ENCODE measurements around the gene EEF1AKMT2.
A peak's percentile ranks its signal among the peaks of the same experiment; 100 is the strongest.

Gene EEF1AKMT2

DNA sequence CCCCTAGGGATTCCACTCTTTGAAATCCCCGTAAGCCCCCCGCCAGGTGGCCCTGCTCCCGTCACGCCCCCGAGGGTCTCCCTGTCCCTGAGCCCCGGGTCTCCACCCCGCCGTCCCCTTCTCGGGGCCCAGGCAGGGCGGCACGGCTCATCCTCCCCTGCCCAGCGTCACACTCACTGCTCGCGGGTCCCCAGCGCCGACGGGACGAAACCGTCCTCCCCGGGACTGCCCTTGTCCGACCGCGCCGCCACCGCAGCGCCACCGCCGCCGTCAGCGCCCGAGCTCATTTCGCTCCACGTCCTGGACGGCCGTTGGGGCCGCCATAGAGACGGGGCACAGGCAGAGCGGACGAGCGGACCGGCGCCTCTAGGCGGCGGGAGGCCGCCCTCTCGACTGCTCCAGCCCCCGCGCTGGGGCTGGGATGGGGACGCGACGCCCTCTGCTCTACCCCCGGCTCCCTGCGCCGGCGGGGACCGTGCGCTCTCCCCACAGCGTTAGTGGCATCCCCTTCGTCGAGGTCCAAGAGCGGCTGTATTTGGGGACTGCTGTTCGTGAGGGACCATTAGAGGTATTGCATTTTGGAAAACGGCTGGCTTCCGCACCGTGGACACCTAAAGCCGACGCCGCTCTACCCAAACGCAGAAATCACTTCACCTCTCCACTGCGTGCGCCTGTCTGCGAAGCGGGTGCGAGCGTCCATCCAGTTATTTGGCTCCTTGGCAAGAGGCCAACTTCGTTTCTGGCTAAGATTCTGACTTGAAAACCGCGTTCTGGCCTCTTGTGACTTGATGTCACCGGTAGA, at the start of gene EEF1AKMT2:
EEF1AKMT2 (minus strand) TSS at position 341 of the 802 bp plus-strand sequence; CDS start at position 287, 54 bp downstream.
- POLR2A ChIA-PET = interaction anchor here (0.5 to 2.0 kb wide), 15 partner anchors 9 to 356 kb away, joined by 3 to 24 read pairs (median 4); partner anchors contain the start of gene ABRAXAS2
- TF ChIP-seq SP1 (IDR thresholded peaks at IDR 0.05) (no peak), CTBP1 (IDR thresholded peaks at IDR 0.05; ENCODE audit: borderline replicate concordance) (peak; percentile 17; the same call in 1 of the 2 replicates), ARNT (IDR thresholded peaks at IDR 0.05) (no peak), ELF4 (IDR thresholded peaks at IDR 0.05) (peak; percentile 50; the same call in 1 of the 2 replicates)
- CTCF ChIA-PET = interaction anchor here (0.5 kb wide), 1 partner anchor 1011 kb away, joined by 3 read pairs; no protein-coding TSS in a partner anchor
- peak; percentile 95 for DNase-seq (ENCODE audit: extremely low spot score)

DNA sequence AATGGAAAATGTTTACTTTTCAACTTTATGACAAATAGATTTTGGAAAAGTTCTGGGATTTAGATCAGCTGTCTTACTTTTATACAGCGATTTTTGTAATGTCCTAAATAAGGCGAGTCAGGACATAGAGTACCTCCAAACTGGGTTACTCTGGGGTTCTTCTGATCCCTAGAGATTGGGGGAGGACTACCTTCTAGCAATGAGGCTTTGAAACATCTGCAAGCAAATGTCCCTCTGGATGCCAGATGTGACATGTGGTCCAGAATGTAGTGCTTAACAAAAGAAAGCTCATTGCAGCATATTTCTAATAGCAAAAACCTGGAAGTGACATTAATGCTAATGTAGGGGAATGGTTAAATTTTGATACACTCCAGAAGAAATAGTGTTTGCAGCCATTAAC, 46.0 kb upstream of the EEF1AKMT2 start:
- DNase-seq (ENCODE audit: extremely low spot score) = no peak
- TF ChIP-seq TARDBP (IDR thresholded peaks at IDR 0.05) (no peak), ZNF384 (IDR thresholded peaks at IDR 0.05) (no peak), ELF4 (IDR thresholded peaks at IDR 0.05) (no peak), ARNT (IDR thresholded peaks at IDR 0.05) (no peak), CTBP1 (IDR thresholded peaks at IDR 0.05; ENCODE audit: borderline replicate concordance) (no peak), FOXK2 (IDR thresholded peaks at IDR 0.05) (no peak), FOXA1 (IDR thresholded peaks at IDR 0.05) (no peak), SP1 (IDR thresholded peaks at IDR 0.05) (no peak), L3MBTL2 (conservative IDR thresholded peaks at IDR 0.05) (no peak)
- CTCF ChIA-PET = no interaction called here
- POLR2A ChIA-PET = interaction anchor here (1.7 kb wide), 1 partner anchor 36 kb away, joined by 4 read pairs; the partner anchor contains the start of gene ABRAXAS2

DNA sequence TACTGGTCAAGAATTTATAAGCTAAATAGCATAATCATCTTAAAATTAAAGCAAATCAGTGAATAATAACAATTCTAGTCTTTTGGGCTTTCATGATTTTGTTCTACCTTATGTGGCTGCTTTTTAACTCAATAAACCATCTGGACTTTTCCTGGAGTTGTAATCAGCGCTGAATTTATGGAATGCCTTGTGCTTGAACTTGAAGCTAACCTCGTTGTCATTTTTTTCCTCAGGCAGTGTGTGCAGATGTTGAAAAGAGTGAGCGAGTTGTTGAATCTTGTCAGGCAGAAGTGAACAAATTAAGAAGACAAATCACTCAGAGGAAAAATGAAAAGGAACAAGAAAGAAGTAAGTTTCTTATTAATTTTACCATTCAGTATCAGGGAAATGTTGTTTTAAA, 39.4 kb upstream of the EEF1AKMT2 start:
- TF ChIP-seq NFRKB (IDR thresholded peaks at IDR 0.05) (no peak), LEF1 (IDR thresholded peaks at IDR 0.05; ENCODE audit: borderline replicate concordance) (no peak), L3MBTL2 (conservative IDR thresholded peaks at IDR 0.05) (no peak), CTBP1 (IDR thresholded peaks at IDR 0.05; ENCODE audit: borderline replicate concordance) (no peak), TARDBP (IDR thresholded peaks at IDR 0.05) (no peak), SP1 (IDR thresholded peaks at IDR 0.05) (no peak), ELF4 (IDR thresholded peaks at IDR 0.05) (no peak), FOXK2 (IDR thresholded peaks at IDR 0.05) (no peak), ARNT (IDR thresholded peaks at IDR 0.05) (no peak), ZNF384 (IDR thresholded peaks at IDR 0.05) (no peak), FOXM1 (IDR thresholded peaks at IDR 0.05; ENCODE audit: borderline replicate concordance) (no peak), BHLHE40 (IDR thresholded peaks at IDR 0.05; ENCODE audit: borderline replicate concordance) (no peak), FOXA1 (IDR thresholded peaks at IDR 0.05) (no peak), HDGF (IDR thresholded peaks at IDR 0.05; ENCODE audit: borderline replicate concordance) (no peak), SUZ12 (IDR thresholded peaks at IDR 0.05) (no peak)
- TF ChIP-seq, protein P1, sequence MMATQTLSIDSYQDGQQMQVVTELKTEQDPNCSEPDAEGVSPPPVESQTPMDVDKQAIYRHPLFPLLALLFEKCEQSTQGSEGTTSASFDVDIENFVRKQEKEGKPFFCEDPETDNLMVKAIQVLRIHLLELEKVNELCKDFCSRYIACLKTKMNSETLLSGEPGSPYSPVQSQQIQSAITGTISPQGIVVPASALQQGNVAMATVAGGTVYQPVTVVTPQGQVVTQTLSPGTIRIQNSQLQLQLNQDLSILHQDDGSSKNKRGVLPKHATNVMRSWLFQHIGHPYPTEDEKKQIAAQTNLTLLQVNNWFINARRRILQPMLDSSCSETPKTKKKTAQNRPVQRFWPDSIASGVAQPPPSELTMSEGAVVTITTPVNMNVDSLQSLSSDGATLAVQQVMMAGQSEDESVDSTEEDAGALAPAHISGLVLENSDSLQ (IDR thresholded peaks at IDR 0.05) = no peak
- POLR2A ChIA-PET = interaction anchor here (1.5 kb wide), 1 partner anchor 39 kb away, joined by 4 read pairs; the partner anchor contains the start of gene EEF1AKMT2
- CTCF ChIA-PET = no interaction called here
- DNase-seq (ENCODE audit: extremely low spot score) = no peak

DNA sequence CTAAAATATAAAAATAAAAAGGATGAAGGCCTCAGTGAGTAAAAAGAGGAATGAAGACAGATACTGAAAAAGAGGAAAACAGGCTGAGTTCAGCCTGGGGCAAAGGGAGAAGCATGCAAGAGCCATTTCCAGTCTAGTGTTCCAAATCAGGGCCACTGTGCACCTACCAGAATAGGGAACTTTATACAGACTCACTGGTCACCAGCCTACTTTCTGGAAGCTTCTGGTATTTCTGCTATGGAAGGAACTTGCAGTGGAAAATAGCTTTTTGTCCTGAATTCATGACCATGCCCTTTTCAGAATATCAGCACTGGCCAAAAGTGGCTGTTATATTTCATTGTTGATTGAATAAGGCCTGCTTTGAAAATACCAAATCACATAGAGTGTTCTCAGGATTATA, 38.8 kb upstream of the EEF1AKMT2 start:
- ChIA-PET CTCF (no interaction called here), POLR2A (interaction anchor here (1.5 kb wide), 1 partner anchor 39 kb away, joined by 4 read pairs; the partner anchor contains the start of gene EEF1AKMT2)
- DNase-seq (ENCODE audit: extremely low spot score) = no peak
- TF ChIP-seq LEF1 (IDR thresholded peaks at IDR 0.05; ENCODE audit: borderline replicate concordance) (no peak), ARNT (IDR thresholded peaks at IDR 0.05) (no peak), FOXM1 (IDR thresholded peaks at IDR 0.05; ENCODE audit: borderline replicate concordance) (no peak), TARDBP (IDR thresholded peaks at IDR 0.05) (no peak), HDGF (IDR thresholded peaks at IDR 0.05; ENCODE audit: borderline replicate concordance) (no peak), NFRKB (IDR thresholded peaks at IDR 0.05) (no peak), FOXA1 (IDR thresholded peaks at IDR 0.05) (no peak), L3MBTL2 (conservative IDR thresholded peaks at IDR 0.05) (no peak), ZNF384 (IDR thresholded peaks at IDR 0.05) (no peak)
- TF ChIP-seq, protein P1 (IDR thresholded peaks at IDR 0.05) = no peak

DNA sequence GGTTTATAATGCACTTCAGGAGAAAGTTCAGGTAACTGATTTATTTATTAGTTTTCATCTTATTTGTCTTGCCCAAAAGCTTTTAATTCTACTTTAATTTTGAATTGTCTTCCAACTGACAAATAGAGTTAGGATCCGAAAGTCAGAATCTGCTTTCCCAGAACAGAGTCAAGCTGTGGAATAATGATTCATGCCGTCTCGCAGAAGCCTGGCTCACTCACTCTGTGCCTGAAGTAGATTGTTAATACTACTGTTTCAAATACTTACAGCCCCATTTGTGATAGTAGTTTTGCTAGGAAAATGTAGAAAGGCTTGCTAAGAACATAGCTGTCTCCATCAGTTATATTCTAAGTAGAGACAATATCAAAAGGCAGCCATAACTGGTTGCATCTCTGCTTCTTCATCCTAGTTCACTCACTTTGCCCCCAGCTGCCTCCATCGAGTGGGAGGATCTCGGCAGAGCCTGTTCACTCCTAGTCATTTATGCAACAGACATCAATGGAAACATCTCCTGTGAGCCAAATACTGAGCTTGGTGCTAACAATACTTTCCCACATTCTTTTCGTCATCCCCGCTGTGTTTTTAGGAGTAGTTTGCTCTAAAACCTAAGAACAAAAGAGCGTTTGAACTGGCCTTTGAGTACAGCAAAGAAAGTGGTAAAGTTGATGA, 37.9 kb upstream of the EEF1AKMT2 start:
- DNase-seq (ENCODE audit: extremely low spot score) = no peak
- ChIA-PET CTCF (no interaction called here), POLR2A (interaction anchor here (1.5 kb wide), 1 partner anchor 38 kb away, joined by 4 read pairs; the partner anchor contains the start of gene EEF1AKMT2)
- TF ChIP-seq FOXM1 (IDR thresholded peaks at IDR 0.05; ENCODE audit: borderline replicate concordance) = no peak
- TF ChIP-seq, protein P1 (IDR thresholded peaks at IDR 0.05) = no peak
- no peak for TF ChIP-seq HDGF (IDR thresholded peaks at IDR 0.05; ENCODE audit: borderline replicate concordance)
- no peak for TF ChIP-seq NFRKB (IDR thresholded peaks at IDR 0.05)
- TF ChIP-seq TARDBP (IDR thresholded peaks at IDR 0.05) = no peak
- no peak for TF ChIP-seq L3MBTL2 (conservative IDR thresholded peaks at IDR 0.05)

DNA sequence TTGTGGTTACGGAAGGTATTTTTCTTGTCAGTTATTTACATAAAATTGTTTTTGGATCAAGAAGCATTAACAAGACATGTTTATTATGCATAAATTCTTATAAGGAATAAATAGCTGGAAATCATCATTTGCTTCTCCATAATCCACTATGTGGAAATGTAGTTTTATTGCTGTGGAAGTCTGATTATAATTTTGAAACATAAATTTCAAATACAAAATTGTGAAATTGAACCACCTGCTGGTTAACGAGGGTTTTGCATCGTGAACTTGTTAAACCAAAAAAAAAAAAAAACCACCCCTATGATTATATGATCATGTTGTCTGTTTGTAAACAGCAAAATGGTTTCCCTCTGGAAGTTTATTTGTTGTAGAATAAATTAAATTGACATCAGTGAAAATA, 35.8 kb upstream of the EEF1AKMT2 start:
- ChIA-PET POLR2A (interaction anchor here (0.7 kb wide), 1 partner anchor 90 kb away, joined by 3 read pairs; no protein-coding TSS in a partner anchor), CTCF (interaction anchor here (0.6 kb wide), 1 partner anchor 64 kb away, joined by 4 read pairs; no protein-coding TSS in a partner anchor)
- TF ChIP-seq ELF4 (IDR thresholded peaks at IDR 0.05) (no peak), TARDBP (IDR thresholded peaks at IDR 0.05) (no peak), ZNF384 (IDR thresholded peaks at IDR 0.05) (peak; percentile 92)
- DNase-seq (ENCODE audit: extremely low spot score) = peak; percentile 32

Data from HEK293T (cell line).